WERI-Rb-1 (cell line): ENCODE data around the gene ZNF740.

Source experiments
- DNase-seq: peaks from one replicate; pipeline ENCODE4 v3.0.0-alpha.2; 2020
- H3K27ac ChIP-seq: fragments of 250-450 bp; sonication (Bioruptor Pico); 2 replicates; pipeline ENCODE4 v1.5.1; 2020; ENCODE audit warnings: mild to moderate bottlenecking, moderate library complexity
- H3K27me3 ChIP-seq: fragments of 250-450 bp; sonication (Bioruptor Pico); 2 replicates; pipeline ENCODE4 v1.5.1; 2021; ENCODE audit warnings: mild to moderate bottlenecking, low read depth, moderate library complexity; ENCODE audit not compliant: insufficient read depth, severe bottlenecking
- H3K36me3 ChIP-seq: fragments of 250-450 bp; sonication (Bioruptor Pico); 2 replicates; pipeline ENCODE4 v1.5.1; 2020; ENCODE audit warnings: mild to moderate bottlenecking, moderate library complexity
- H3K4me3 ChIP-seq: 2 replicates; pipeline ENCODE4 v1.5.1; 2011; ENCODE audit warnings: low read depth, mild to moderate bottlenecking, control low read depth, low read length
- H3K9me3 ChIP-seq: fragments of 250-450 bp; sonication (Bioruptor Pico); 2 replicates; pipeline ENCODE4 v1.5.1; 2021; ENCODE audit warnings: mild to moderate bottlenecking, moderate library complexity; ENCODE audit not compliant: severe bottlenecking
- TF ChIP-seq, protein P1 (sequence below): IDR thresholded peaks from 2 replicates; pipeline ENCODE4 v1.5.1; 2011; ENCODE audit warnings: low read depth, mild to moderate bottlenecking, control low read depth, inconsistent platforms, low read length

ZNF740 gene

GRCh38 chr12:53214687-53215455 lies 34.3 kb downstream of the ZNF740 start:
- DNase-seq, result no peak
- TF ChIP-seq, protein P1, sequence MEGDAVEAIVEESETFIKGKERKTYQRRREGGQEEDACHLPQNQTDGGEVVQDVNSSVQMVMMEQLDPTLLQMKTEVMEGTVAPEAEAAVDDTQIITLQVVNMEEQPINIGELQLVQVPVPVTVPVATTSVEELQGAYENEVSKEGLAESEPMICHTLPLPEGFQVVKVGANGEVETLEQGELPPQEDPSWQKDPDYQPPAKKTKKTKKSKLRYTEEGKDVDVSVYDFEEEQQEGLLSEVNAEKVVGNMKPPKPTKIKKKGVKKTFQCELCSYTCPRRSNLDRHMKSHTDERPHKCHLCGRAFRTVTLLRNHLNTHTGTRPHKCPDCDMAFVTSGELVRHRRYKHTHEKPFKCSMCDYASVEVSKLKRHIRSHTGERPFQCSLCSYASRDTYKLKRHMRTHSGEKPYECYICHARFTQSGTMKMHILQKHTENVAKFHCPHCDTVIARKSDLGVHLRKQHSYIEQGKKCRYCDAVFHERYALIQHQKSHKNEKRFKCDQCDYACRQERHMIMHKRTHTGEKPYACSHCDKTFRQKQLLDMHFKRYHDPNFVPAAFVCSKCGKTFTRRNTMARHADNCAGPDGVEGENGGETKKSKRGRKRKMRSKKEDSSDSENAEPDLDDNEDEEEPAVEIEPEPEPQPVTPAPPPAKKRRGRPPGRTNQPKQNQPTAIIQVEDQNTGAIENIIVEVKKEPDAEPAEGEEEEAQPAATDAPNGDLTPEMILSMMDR, result no peak
- H3K4me3 ChIP-seq, result no peak overlapping the region
- no peak overlapping the region for H3K27ac ChIP-seq
- H3K9me3 ChIP-seq, result no peaks in the 10 kb centered on the region
- H3K27me3 ChIP-seq, result no peaks in the 10 kb centered on the region
- peaks cover 2% of the 10 kb centered on the region for H3K36me3 ChIP-seq

- Histone ChIP-seq H3K4me3 (no peak overlapping the region), H3K9me3 (no peaks in the 10 kb centered on the region), H3K27me3 (no peaks in the 10 kb centered on the region), H3K27ac (no peak overlapping the region), H3K36me3 (peaks cover 2% of the 10 kb centered on the region)
- TF ChIP-seq, protein P1, result no peak
- no peak for DNase-seq
Observed at GRCh38 chr12:53215497-53215896, 35.0 kb downstream of the ZNF740 start.

DNA sequence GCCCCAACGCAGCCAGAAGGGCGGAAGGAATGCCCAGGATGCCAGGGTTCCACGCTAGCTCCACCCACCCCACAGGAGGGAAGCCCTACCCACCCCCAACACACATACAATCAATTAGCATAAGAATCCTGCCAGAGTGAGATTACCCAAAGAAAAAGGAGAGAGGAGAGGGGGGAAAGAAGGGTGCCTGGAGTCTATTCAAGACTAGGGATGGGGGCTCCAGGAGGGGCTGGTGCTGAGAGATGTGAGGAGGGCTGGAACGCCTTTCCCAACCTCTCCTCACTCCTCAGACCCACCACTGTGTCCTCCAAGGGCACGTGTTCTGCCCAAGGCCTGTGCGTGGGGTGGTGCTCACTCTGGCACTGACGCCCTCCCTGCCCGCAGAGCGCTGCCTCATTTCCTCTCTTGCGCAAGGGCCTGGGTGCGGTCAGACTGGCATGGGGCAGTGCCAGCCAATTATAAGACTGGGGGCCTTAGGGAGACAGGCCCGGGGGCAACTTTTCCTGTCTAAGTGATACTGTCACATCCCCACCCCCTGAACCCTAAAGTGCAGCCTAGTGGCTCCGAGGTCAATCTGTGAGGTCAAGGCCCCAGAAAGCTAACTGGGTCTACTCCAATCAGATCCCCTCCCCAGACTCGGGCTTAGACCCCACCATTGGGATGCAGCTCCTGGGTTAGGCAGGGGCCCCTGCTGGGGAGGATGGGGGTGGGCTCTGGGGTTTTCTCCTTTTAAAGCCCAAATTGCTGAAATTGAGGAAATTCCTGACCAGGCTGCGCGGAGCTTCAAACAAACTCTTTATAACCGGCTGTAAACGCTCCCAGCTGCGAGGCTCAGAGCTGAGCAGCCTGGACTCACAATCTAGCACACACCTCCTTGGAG lies 36.8 kb downstream of the ZNF740 start:
- no peak for DNase-seq
- H3K27me3 ChIP-seq, result no peaks in the 10 kb centered on the region
- no peak overlapping the region for H3K4me3 ChIP-seq
- no peak overlapping the region for H3K27ac ChIP-seq
- no peaks in the 10 kb centered on the region; the same call in none of the 2 replicates for H3K36me3 ChIP-seq
- TF ChIP-seq, protein P1, result no peak
- no peaks in the 10 kb centered on the region for H3K9me3 ChIP-seq

DNA sequence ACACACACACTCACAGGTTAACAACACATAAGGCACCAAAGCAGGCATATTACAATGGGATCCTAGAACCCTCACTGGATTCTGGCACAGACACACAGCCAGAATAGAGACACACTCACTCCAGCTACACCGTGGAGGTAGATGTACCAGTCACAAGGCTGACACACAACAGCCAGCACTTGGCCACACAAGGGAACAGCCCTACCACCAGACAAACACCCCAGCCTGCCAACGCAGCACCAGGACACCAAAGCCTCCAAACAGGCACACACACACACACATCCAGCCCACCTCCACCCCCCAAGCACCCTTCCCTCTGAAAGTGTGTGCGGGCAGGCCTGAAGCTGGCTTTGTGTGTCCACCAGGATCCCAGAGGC lies 37.4 kb downstream of the ZNF740 start:
- Histone ChIP-seq H3K27ac (no peak overlapping the region), H3K9me3 (no peaks in the 10 kb centered on the region), H3K27me3 (no peaks in the 10 kb centered on the region), H3K4me3 (no peak overlapping the region), H3K36me3 (no peaks in the 10 kb centered on the region; the same call in none of the 2 replicates)
- DNase-seq, result no peak
- TF ChIP-seq, protein P1, result no peak

DNA sequence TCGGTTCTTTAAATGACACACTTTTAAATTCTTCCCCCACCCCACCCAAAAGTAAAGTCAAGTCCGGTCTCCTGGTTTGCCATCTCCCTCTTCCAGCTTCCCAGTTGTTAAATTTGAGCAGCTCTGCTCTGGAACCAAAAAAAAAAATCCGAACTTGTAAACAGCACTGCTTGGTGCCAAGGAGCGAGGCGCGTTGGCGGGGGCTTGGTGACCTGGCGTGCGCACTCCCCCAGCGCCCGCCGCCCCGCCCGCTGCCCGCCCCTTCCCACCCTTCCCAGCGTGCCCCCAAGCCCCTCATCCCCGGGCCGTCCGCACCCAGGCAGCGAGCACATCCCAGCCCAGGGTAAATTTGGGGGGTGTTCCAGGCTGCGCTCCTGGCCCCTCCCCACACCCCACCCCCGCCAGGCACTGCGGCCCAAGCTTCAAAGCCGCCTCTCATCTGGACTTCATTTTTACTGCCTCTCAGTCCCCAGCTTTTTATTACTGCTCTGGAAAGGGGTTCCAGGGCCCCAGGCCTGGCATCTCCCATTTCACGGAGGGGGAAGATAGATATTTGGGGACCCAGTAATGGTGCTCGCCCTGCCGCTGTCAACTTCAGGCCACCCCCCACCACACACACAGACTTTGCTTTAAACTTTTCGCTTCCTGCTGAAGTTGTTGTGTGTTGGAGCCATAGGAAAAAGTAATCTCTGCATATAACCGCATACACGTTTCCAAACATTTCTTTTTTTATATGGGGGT lies 38.2 kb downstream of the ZNF740 start:
- no peak overlapping the region for H3K27ac ChIP-seq
- TF ChIP-seq, protein P1, result no peak
- H3K9me3 ChIP-seq, result no peaks in the 10 kb centered on the region
- H3K36me3 ChIP-seq, result no peaks in the 10 kb centered on the region; the same call in 1 of the 2 replicates
- H3K27me3 ChIP-seq, result no peaks in the 10 kb centered on the region
- no peak overlapping the region for H3K4me3 ChIP-seq
- no peak for DNase-seq
